ENCODE data around the gene MRPS21. TPM values are rescaled to one million over a fixed set of nuclear protein-coding genes. Genes with fewer than 3 reads are reported as not detected.

Gene MRPS21
- total and polyA plus RNA-seq, 9 of the 15 experiments (the other 6 are each of a cell fraction or from before 2014, with no cell fraction given) = 119 to 407 (median 149) TPM

DNA sequence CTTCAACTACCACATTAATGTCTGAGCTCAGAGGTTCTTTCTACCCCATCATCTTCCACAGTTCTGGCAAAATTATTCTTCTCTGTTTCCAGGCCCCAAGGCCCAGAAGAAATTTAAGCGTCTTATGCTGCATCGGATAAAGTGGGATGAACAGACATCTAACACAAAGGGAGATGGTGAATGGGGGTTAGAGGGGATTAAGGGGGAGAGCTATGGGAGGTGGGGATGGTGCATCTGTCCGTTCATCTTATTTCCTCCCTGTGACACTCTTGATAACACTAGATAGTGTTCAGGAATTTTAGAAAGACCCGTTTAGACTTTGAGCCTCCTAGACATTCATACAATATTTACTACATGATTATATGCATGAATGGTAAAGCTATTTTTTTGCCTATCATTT is 52.7 kb downstream of the MRPS21 start:
- H3K4me3 ChIP-seq = no peak overlapping the region
- in situ Hi-C loops (cut with MboI) = no loop called here
- H3K9me3 ChIP-seq (replicated peaks; ENCODE audit: control insufficient read depth, insufficient read depth, low read depth, low read length) = no peaks in the 10 kb centered on the region
- ChIA-PET CTCF (ENCODE audit: low intra/inter-chr PET ratio) (no interaction called here), POLR2A (interaction anchor here (0.9 to 1.3 kb wide), 3 partner anchors 9 to 18 kb away, joined by 3 to 4 read pairs (median 3); no protein-coding TSS in a partner anchor)
- H3K4me2 ChIP-seq (ENCODE audit: insufficient read depth, low read length) = no peak overlapping the region
- H3K9ac ChIP-seq (ENCODE audit: insufficient read depth in 1 of 2, low read depth in 2 of 2, low read length in 2 of 2) = no peak overlapping the region
- peaks cover 75% of the 10 kb centered on the region for H3K36me3 ChIP-seq (ENCODE audit: control insufficient read depth, insufficient read depth, low read length)
- ATAC-seq (no peak), DNase-seq (ENCODE audit: extremely low read depth in 1 of 4, low spot score in 3 of 4) (no peak), FAIRE-seq (no peak)
- BruUV-seq (replicated peaks) = no TSS peak
- no peaks in the 10 kb centered on the region for H3K27me3 ChIP-seq (ENCODE audit: control insufficient read depth in 2 of 2, insufficient read depth in 2 of 2, low read length in 2 of 2)
- no peak overlapping the region for H3K27ac ChIP-seq (ENCODE audit: extremely low read depth, low read depth, low read length)
- H3K4me1 ChIP-seq (replicated peaks in 1 of 2; ENCODE audit: control insufficient read depth in 2 of 2, insufficient read depth in 2 of 2, low read length in 2 of 2) = no peaks in the 10 kb centered on the region
- H3K9me1 ChIP-seq (ENCODE audit: control insufficient read depth, insufficient read depth, low read length) = no peaks in the 10 kb centered on the region
- no peak for TF ChIP-seq SMAD4 (CRISPR knock-in tag; conservative IDR thresholded peaks at IDR 0.05)
- intact Hi-C loops (cut with micrococcal nuclease) = no loop called here
- no peaks in the 10 kb centered on the region for H4K20me1 ChIP-seq (replicated peaks; ENCODE audit: control insufficient read depth, insufficient read depth, low read length)
- no peaks in the 10 kb centered on the region for H3K79me2 ChIP-seq (ENCODE audit: control insufficient read depth, insufficient read depth, low read length)
- 93% methylated on average over 4 of the region's 4 CpGs for WGBS (ENCODE audit: insufficient coverage, low coverage, missing lambda C conversion rate)
- no peak overlapping the region for H2AFZ ChIP-seq (ENCODE audit: low read depth, low read length)

DNA sequence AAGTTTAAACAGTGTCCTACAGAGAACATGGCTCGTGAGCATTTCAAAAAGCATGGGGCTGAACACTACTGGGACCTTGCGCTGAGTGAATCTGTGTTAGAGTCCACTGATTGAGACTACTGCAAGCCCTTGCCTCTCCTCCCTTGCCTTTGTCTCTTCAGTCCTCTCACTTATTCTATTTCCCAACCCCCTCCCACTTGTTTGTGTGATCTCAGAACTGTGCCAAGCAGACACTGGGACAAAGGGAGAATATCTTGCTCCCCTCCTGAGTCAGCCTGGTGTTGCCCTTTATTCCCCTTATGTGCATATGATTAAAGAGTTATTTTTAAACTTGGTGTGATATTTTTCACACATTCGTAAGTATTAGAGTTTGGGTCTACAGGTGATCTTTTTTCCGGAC is 59.2 kb downstream of the MRPS21 start:
- no peak overlapping the region for H2AFZ ChIP-seq (ENCODE audit: low read depth, low read length)
- H3K4me3 ChIP-seq = no peak overlapping the region
- no peaks in the 10 kb centered on the region for H3K9me3 ChIP-seq (replicated peaks; ENCODE audit: control insufficient read depth, insufficient read depth, low read depth, low read length)
- no peaks in the 10 kb centered on the region for H3K27me3 ChIP-seq (ENCODE audit: control insufficient read depth in 2 of 2, insufficient read depth in 2 of 2, low read length in 2 of 2)
- no peaks in the 10 kb centered on the region for H3K9me1 ChIP-seq (ENCODE audit: control insufficient read depth, insufficient read depth, low read length)
- ChIA-PET POLR2A (no interaction called here), CTCF (ENCODE audit: low intra/inter-chr PET ratio) (no interaction called here)
- intact Hi-C loops (cut with micrococcal nuclease) = no loop called here
- H3K27ac ChIP-seq (ENCODE audit: extremely low read depth, low read depth, low read length) = no peak overlapping the region
- H4K20me1 ChIP-seq (replicated peaks; ENCODE audit: control insufficient read depth, insufficient read depth, low read length) = no peaks in the 10 kb centered on the region
- WGBS (ENCODE audit: insufficient coverage, low coverage, missing lambda C conversion rate) = 97% methylated on average over 4 of the region's 4 CpGs
- FAIRE-seq (no peak), ATAC-seq (no peak), DNase-seq (ENCODE audit: extremely low read depth in 1 of 4, low spot score in 3 of 4) (no peak)
- BruUV-seq (replicated peaks) = no TSS peak
- no peaks in the 10 kb centered on the region for H3K4me1 ChIP-seq (replicated peaks in 1 of 2; ENCODE audit: control insufficient read depth in 2 of 2, insufficient read depth in 2 of 2, low read length in 2 of 2)
- in situ Hi-C loops (cut with MboI) = no loop called here
- H3K79me2 ChIP-seq (ENCODE audit: control insufficient read depth, insufficient read depth, low read length) = no peaks in the 10 kb centered on the region
- H3K4me2 ChIP-seq (ENCODE audit: insufficient read depth, low read length) = no peak overlapping the region
- H3K36me3 ChIP-seq (ENCODE audit: control insufficient read depth, insufficient read depth, low read length) = peaks cover 53% of the 10 kb centered on the region
- H3K9ac ChIP-seq (ENCODE audit: insufficient read depth in 1 of 2, low read depth in 2 of 2, low read length in 2 of 2) = no peak overlapping the region
- TF ChIP-seq PTRF (tag; IDR thresholded peaks at IDR 0.05) = no peak
- TF ChIP-seq, protein P1, sequence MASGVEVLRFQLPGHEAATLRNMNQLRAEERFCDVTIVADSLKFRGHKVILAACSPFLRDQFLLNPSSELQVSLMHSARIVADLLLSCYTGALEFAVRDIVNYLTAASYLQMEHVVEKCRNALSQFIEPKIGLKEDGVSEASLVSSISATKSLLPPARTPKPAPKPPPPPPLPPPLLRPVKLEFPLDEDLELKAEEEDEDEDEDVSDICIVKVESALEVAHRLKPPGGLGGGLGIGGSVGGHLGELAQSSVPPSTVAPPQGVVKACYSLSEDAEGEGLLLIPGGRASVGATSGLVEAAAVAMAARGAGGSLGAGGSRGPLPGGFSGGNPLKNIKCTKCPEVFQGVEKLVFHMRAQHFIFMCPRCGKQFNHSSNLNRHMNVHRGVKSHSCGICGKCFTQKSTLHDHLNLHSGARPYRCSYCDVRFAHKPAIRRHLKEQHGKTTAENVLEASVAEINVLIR (CRISPR knock-in tag; IDR thresholded peaks at IDR 0.05) = no peak
- TF ChIP-seq SMARCA4 (IDR thresholded peaks at IDR 0.05) = no peak
- TF ChIP-seq DDX20 (tag; IDR thresholded peaks at IDR 0.05; ENCODE audit: low read depth) = no peak
- no peak for TF ChIP-seq ZNF324 (CRISPR knock-in tag; IDR thresholded peaks at IDR 0.05)
- no peak for TF ChIP-seq KDM5B (IDR thresholded peaks at IDR 0.05; ENCODE audit: insufficient replicate concordance, low read depth, low read length)
- TF ChIP-seq, protein P2, sequence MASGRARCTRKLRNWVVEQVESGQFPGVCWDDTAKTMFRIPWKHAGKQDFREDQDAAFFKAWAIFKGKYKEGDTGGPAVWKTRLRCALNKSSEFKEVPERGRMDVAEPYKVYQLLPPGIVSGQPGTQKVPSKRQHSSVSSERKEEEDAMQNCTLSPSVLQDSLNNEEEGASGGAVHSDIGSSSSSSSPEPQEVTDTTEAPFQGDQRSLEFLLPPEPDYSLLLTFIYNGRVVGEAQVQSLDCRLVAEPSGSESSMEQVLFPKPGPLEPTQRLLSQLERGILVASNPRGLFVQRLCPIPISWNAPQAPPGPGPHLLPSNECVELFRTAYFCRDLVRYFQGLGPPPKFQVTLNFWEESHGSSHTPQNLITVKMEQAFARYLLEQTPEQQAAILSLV (tag; IDR thresholded peaks at IDR 0.05) = no peak
- TF ChIP-seq SMARCA5 (IDR thresholded peaks at IDR 0.05) = no peak
- no peak for TF ChIP-seq SAP30 (IDR thresholded peaks at IDR 0.05; ENCODE audit: borderline replicate concordance, insufficient read depth, low read depth, low read length, poor library complexity, severe bottlenecking)
- TF ChIP-seq, protein P3, sequence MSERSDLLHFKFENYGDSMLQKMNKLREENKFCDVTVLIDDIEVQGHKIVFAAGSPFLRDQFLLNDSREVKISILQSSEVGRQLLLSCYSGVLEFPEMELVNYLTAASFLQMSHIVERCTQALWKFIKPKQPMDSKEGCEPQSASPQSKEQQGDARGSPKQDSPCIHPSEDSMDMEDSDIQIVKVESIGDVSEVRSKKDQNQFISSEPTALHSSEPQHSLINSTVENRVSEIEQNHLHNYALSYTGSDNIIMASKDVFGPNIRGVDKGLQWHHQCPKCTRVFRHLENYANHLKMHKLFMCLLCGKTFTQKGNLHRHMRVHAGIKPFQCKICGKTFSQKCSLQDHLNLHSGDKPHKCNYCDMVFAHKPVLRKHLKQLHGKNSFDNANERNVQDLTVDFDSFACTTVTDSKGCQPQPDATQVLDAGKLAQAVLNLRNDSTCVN (CRISPR knock-in tag; IDR thresholded peaks at IDR 0.05) = no peak
- TF ChIP-seq GATAD2A (IDR thresholded peaks at IDR 0.05) = no peak
- TF ChIP-seq MYC (IDR thresholded peaks at IDR 0.05; ENCODE audit: low read depth, low read length) = no peak
- no peak for TF ChIP-seq MYC (CRISPR knock-in tag; IDR thresholded peaks at IDR 0.05; ENCODE audit: borderline replicate concordance, low read depth)

Data from K562 (cell line).